ENCODE data around the gene PDK4.
"Not testable (repeated sequence)": the region's sequence is repeated elsewhere in the genome, so short reads cannot be mapped to it uniquely, and the experiment has no call there.

The PDK4 gene

GRCh38 chr7:95604397-95604796, 8.1 kb upstream of the PDK4 start:
- not testable (repeated sequence) for DNase-seq

GRCh38 chr7:95602421-95602820, 6.1 kb upstream of the PDK4 start:
- DNase-seq: no peak

- DNase-seq: no peak
Measured at GRCh38 chr7:95601316-95601715, 5.0 kb upstream of the PDK4 start.

- no peak for DNase-seq
Measured at GRCh38 chr7:95599069-95599468, 2.8 kb upstream of the PDK4 start.

- no peak for DNase-seq
Measured at GRCh38 chr7:95598511-95598910, 2.2 kb upstream of the PDK4 start.

- no peak for DNase-seq
Measured at GRCh38 chr7:95595746-95596197, 544 bp downstream of the PDK4 start.

- DNase-seq: no peak
Measured at GRCh38 chr7:95594185-95594584, 2.1 kb downstream of the PDK4 start.

- no peak for DNase-seq
Measured at GRCh38 chr7:95593343-95593742, 3.0 kb downstream of the PDK4 start.

GRCh38 chr7:95592570-95592969, 3.7 kb downstream of the PDK4 start:
- DNase-seq: no peak

GRCh38 chr7:95590387-95591248, 5.7 kb downstream of the PDK4 start:
- DNase-seq: no peak

- DNase-seq: no peak
Measured at GRCh38 chr7:95589766-95590165, 6.5 kb downstream of the PDK4 start.

- no peak for DNase-seq
Measured at GRCh38 chr7:95589031-95589430, 7.3 kb downstream of the PDK4 start.

GRCh38 chr7:95586951-95587301, 9.4 kb downstream of the PDK4 start:
- no peak for DNase-seq

GRCh38 chr7:95585426-95585789, 10.9 kb downstream of the PDK4 start:
- DNase-seq: no peak

GRCh38 chr7:95584769-95585425, 11.4 kb downstream of the PDK4 start:
- DNase-seq: no peak

- no peak for DNase-seq
Measured at GRCh38 chr7:95583834-95584621, 12.3 kb downstream of the PDK4 start.

- DNase-seq: no peak
Measured at GRCh38 chr7:95582578-95583293, 13.6 kb downstream of the PDK4 start.

- DNase-seq: no peak
Measured at GRCh38 chr7:95581467-95581866, 14.8 kb downstream of the PDK4 start.

GRCh38 chr7:95579318-95579717, 17.0 kb downstream of the PDK4 start:
- DNase-seq: no peak

GRCh38 chr7:95578299-95578855, 17.9 kb downstream of the PDK4 start:
- no peak for DNase-seq

- DNase-seq: no peak
Measured at GRCh38 chr7:95577137-95577536, 19.2 kb downstream of the PDK4 start.

GRCh38 chr7:95569720-95570119, 26.6 kb downstream of the PDK4 start:
- no peak for DNase-seq

GRCh38 chr7:95560674-95561073, 35.6 kb downstream of the PDK4 start:
- no peak for DNase-seq

Data from stimulated activated CD4-positive, alpha-beta T cell treated with anti-CD3 and anti-CD28 coated beads, Interleukin-1b, Interleukin-23, amount 100 ng/mL, for 48 hours (primary cell).